Neural progenitor cell (in vitro differentiated cells): Measurements from ENCODE around the gene ABCE1. TPM values are rescaled to one million over a fixed set of nuclear protein-coding genes. Genes with fewer than 3 reads are reported as not detected.
"Not testable (repeated sequence)": the region's sequence is repeated elsewhere in the genome, so short reads cannot be mapped to it uniquely, and the experiment has no call there.

ENCODE experiments used
- DNase-seq: peaks from one replicate; pipeline ENCODE4 v3.0.0-alpha.2; 2016; ENCODE audit warnings: low spot score
- H2AFZ ChIP-seq: fragments of 200-600 bp; sonication (generic); replicated peaks from 2 replicates; pipeline ENCODE4 v1.6.1; 2016; ENCODE audit warnings: antibody characterized with exemption
- H3F3A ChIP-seq: fragments of 200-600 bp; sonication (generic); 2 replicates; pipeline ENCODE4 v1.6.1; 2016; ENCODE audit warnings: antibody characterized with exemption, low read depth
- H3K27ac ChIP-seq: fragments of 200-600 bp; sonication (generic); 2 replicates; pipeline ENCODE4 v1.5.1; 2016; ENCODE audit warnings: mild to moderate bottlenecking
- H3K27me3 ChIP-seq: fragments of 200-600 bp; sonication (generic); 2 replicates; pipeline ENCODE4 v1.6.1; 2016; ENCODE audit warnings: mild to moderate bottlenecking, moderate library complexity
- H3K36me3 ChIP-seq: fragments of 200-600 bp; sonication (generic); 2 replicates; pipeline ENCODE4 v1.5.1; 2016
- H3K4me1 ChIP-seq: fragments of 200-600 bp; sonication (generic); 2 replicates; pipeline ENCODE4 v1.6.1; 2016; ENCODE audit warnings: mixed run types
- H3K4me2 ChIP-seq: fragments of 200-600 bp; sonication (generic); 2 replicates; pipeline ENCODE4 v1.6.1; 2016
- H3K4me3 ChIP-seq: fragments of 200-600 bp; sonication (generic); 2 replicates; pipeline ENCODE4 v1.5.1; 2016
- H3K79me2 ChIP-seq: fragments of 200-600 bp; sonication (generic); 2 replicates; pipeline ENCODE4 v1.6.1; 2016; ENCODE audit warnings: low read depth
- H3K9ac ChIP-seq: fragments of 200-600 bp; sonication (generic); 2 replicates; pipeline ENCODE4 v1.6.1; 2016
- H3K9me3 ChIP-seq: fragments of 200-600 bp; sonication (generic); 2 replicates; pipeline ENCODE4 v1.5.1; 2016; ENCODE audit warnings: low read depth
- H4K20me1 ChIP-seq: fragments of 200-600 bp; sonication (generic); 2 replicates; pipeline ENCODE4 v1.6.1; 2016; ENCODE audit warnings: low read depth
- H3K27ac Mint-ChIP-seq: 3 replicates; pipeline ENCODE4 v1.8.0; 2021; ENCODE audit warnings: mixed read lengths
- H3K27me3 Mint-ChIP-seq: 2 replicates; pipeline ENCODE4 v1.8.0; 2022; ENCODE audit warnings: low read depth, mild to moderate bottlenecking, inconsistent platforms, moderate library complexity, mixed read lengths; ENCODE audit not compliant: insufficient read depth
- H3K36me3 Mint-ChIP-seq: 3 replicates; pipeline ENCODE4 v1.8.0; 2021; ENCODE audit warnings: mixed read lengths
- H3K4me1 Mint-ChIP-seq: 3 replicates; pipeline ENCODE4 v1.8.0; 2021; ENCODE audit warnings: mixed read lengths
- H3K4me3 Mint-ChIP-seq: 3 replicates; pipeline ENCODE4 v1.8.0; 2021; ENCODE audit warnings: mild to moderate bottlenecking, moderate library complexity, mixed read lengths
- H3K9me3 Mint-ChIP-seq: 3 replicates; pipeline ENCODE4 v1.8.0; 2020; ENCODE audit warnings: mixed read lengths
- CTCF ChIP-seq: fragments of 200-600 bp; sonication (generic); IDR thresholded peaks from 2 replicates; pipeline ENCODE4 v1.5.1; 2017; ENCODE audit warnings: antibody characterized with exemption, mild to moderate bottlenecking
- EZH2 ChIP-seq: fragments of 200-600 bp; sonication (generic); IDR thresholded peaks from 2 replicates; pipeline ENCODE4 v1.6.1; 2017; ENCODE audit warnings: antibody characterized with exemption, mild to moderate bottlenecking, moderate library complexity
- EZH2phosphoT487 ChIP-seq: fragments of 200-600 bp; sonication (generic); IDR thresholded peaks from 2 replicates; pipeline ENCODE4 v1.6.1; 2017; ENCODE audit warnings: antibody characterized with exemption
- total RNA-seq: library from RNA; depleted of rRNA; stranded (reverse); fragments of >200 nt; gene quantifications from 2 replicates; pipeline ENCODE4 v1.2.3, GENCODE V29; 2015; ENCODE audit warnings: low replicate concordance

The ABCE1 gene
- total RNA-seq, 1 donor from 2014 or later, result 148 TPM

- H3K9me3 ChIP-seq, result no peaks in the 10 kb centered on the region
- Mint-ChIP-seq H3K36me3 (peaks cover 15% of the 10 kb centered on the region), H3K27me3 (no peaks in the 10 kb centered on the region), H3K27ac (no peak overlapping the region), H3K4me1 (no peaks in the 10 kb centered on the region), H3K4me3 (no peak overlapping the region), H3K9me3 (no peaks in the 10 kb centered on the region)
- no peak for TF ChIP-seq EZH2phosphoT487
- no peak for TF ChIP-seq CTCF
- TF ChIP-seq EZH2, result no peak
- peaks cover 6% of the 10 kb centered on the region for H3K36me3 ChIP-seq
- H3K27me3 ChIP-seq, result no peaks in the 10 kb centered on the region
- peaks cover 15% of the 10 kb centered on the region for H3F3A ChIP-seq
- H3K79me2 ChIP-seq, result no peaks in the 10 kb centered on the region
- no peak overlapping the region for H3K27ac ChIP-seq
- no peak overlapping the region for H2AFZ ChIP-seq
- no peak overlapping the region for H3K4me2 ChIP-seq
- H3K4me3 ChIP-seq, result no peak overlapping the region
- no peaks in the 10 kb centered on the region for H4K20me1 ChIP-seq
- no peak overlapping the region for H3K9ac ChIP-seq
- DNase-seq, result no peak
- no peaks in the 10 kb centered on the region for H3K4me1 ChIP-seq
Measured at GRCh38 chr4:145132511-145133098, 34.5 kb downstream of the ABCE1 start.

GRCh38 chr4:145136219-145136618 lies 38.1 kb downstream of the ABCE1 start:
- not testable (repeated sequence) for H4K20me1 ChIP-seq, H3K4me2 ChIP-seq, H3K27ac Mint-ChIP-seq, H3K27ac ChIP-seq, H3K4me1 Mint-ChIP-seq, DNase-seq, H3K27me3 ChIP-seq, H2AFZ ChIP-seq, H3K36me3 ChIP-seq, H3K9me3 Mint-ChIP-seq, H3K4me1 ChIP-seq, H3K27me3 Mint-ChIP-seq, H3K79me2 ChIP-seq, H3K4me3 Mint-ChIP-seq, H3K4me3 ChIP-seq, H3K9me3 ChIP-seq, H3K9ac ChIP-seq
- H3K36me3 Mint-ChIP-seq, result peaks cover 31% of the 10 kb centered on the region
- peaks cover 10% of the 10 kb centered on the region for H3F3A ChIP-seq

GRCh38 chr4:145148980-145149379 lies 50.9 kb downstream of the ABCE1 start:
- Histone ChIP-seq H3K4me3 (no peak overlapping the region), H4K20me1 (peaks cover 3% of the 10 kb centered on the region), H3K4me1 (no peaks in the 10 kb centered on the region), H3K27ac (no peak overlapping the region), H3K36me3 (peaks cover 20% of the 10 kb centered on the region), H3K9ac (no peak overlapping the region), H3K9me3 (no peaks in the 10 kb centered on the region), H3K4me2 (no peak overlapping the region), H3K27me3 (no peaks in the 10 kb centered on the region), H3K79me2 (no peaks in the 10 kb centered on the region), H3F3A (no peaks in the 10 kb centered on the region), H2AFZ (no peak overlapping the region)
- TF ChIP-seq EZH2, result no peak
- no peak for TF ChIP-seq EZH2phosphoT487
- no peak for TF ChIP-seq CTCF
- peaks cover 5% of the 10 kb centered on the region for H3K27me3 Mint-ChIP-seq
- H3K9me3 Mint-ChIP-seq, result no peaks in the 10 kb centered on the region
- no peak for DNase-seq
- no peaks in the 10 kb centered on the region for H3K4me1 Mint-ChIP-seq
- H3K4me3 Mint-ChIP-seq, result no peak overlapping the region
- H3K27ac Mint-ChIP-seq, result no peak overlapping the region
- H3K36me3 Mint-ChIP-seq, result peaks cover 33% of the 10 kb centered on the region

- H3K36me3 ChIP-seq, result peaks cover 11% of the 10 kb centered on the region
- H3K27ac Mint-ChIP-seq, result no peak overlapping the region
- DNase-seq, result no peak
- no peaks in the 10 kb centered on the region for H3K4me1 ChIP-seq
- no peaks in the 10 kb centered on the region for H3K27me3 ChIP-seq
- H3K4me3 Mint-ChIP-seq, result no peak overlapping the region
- H3K9me3 ChIP-seq, result no peaks in the 10 kb centered on the region
- no peaks in the 10 kb centered on the region for H3K79me2 ChIP-seq
- no peak overlapping the region for H3K9ac ChIP-seq
- H3K9me3 Mint-ChIP-seq, result no peaks in the 10 kb centered on the region
- H3K4me1 Mint-ChIP-seq, result no peaks in the 10 kb centered on the region
- no peak overlapping the region for H2AFZ ChIP-seq
- H3K4me2 ChIP-seq, result no peak overlapping the region
- H4K20me1 ChIP-seq, result no peaks in the 10 kb centered on the region
- TF ChIP-seq CTCF, result no peak
- TF ChIP-seq EZH2, result no peak
- TF ChIP-seq EZH2phosphoT487, result no peak
- no peaks in the 10 kb centered on the region for H3K27me3 Mint-ChIP-seq
- no peaks in the 10 kb centered on the region for H3F3A ChIP-seq
- no peak overlapping the region for H3K27ac ChIP-seq
- H3K4me3 ChIP-seq, result no peak overlapping the region
- peaks cover 27% of the 10 kb centered on the region for H3K36me3 Mint-ChIP-seq
Measured at GRCh38 chr4:145153181-145153903, 55.2 kb downstream of the ABCE1 start.
